ENCODE measurements around the gene HACE1.
A peak's percentile ranks its signal among the peaks of the same experiment; 100 is the strongest.
"Not testable (repeated sequence)": the region's sequence is repeated elsewhere in the genome, so short reads cannot be mapped to it uniquely, and the experiment has no call there.

The HACE1 gene

DNA sequence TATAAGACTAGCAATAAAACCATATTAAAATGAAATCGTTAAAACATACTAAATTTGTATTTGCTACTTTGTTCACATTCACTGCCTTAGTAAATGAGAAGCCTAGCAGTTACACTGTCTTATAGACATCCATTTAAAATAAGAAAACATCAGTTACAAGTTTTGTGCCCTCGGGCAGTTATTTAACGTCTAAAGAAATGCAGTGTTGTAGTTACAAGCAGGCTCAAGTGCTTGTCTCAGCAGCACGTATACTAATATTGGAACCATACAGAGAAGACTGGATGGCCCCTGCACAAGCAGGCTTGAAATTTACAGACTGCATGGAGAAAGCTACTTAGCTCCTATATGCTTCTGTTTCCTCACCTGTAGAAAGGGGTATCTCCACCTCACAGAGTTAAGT lies 93.1 kb downstream of the HACE1 start:
- no peak for DNase-seq (ENCODE audit: low read depth, low spot score)
- no peak overlapping the region for H3K4me3 ChIP-seq (ENCODE audit: low read length)

GRCh38 chr6:104754788-104755409 lies 104.8 kb downstream of the HACE1 start:
- no peak overlapping the region for H3K4me3 ChIP-seq (ENCODE audit: low read length)
- DNase-seq (ENCODE audit: low read depth, low spot score), result no peak

- no peak overlapping the region for H3K4me3 ChIP-seq (ENCODE audit: low read length)
- no peak for DNase-seq (ENCODE audit: low read depth, low spot score)
These were observed 106.5 kb downstream of the HACE1 start for GRCh38 chr6:104753251-104753650.

DNA sequence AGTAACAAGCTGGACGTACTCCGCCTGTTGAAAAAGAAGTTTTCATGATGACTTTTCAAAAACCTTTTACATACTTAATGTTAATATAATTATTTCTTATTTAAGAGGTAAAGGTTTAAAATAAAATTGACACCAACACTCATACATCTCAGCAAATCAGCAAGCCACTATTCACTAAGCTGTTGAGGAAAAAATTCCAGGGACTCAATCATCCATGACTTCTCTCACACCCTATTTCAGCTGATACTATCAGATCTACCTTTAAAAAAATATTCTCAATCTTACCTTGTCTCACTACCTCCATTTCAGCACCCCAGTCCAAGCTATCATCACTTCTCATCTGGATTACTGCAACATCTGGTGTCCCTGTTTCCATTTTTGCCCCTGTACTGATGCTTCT lies 109.3 kb downstream of the HACE1 start:
- H3K4me3 ChIP-seq (ENCODE audit: low read length), result no peak overlapping the region
- no peak for DNase-seq (ENCODE audit: low read depth, low spot score)

DNA sequence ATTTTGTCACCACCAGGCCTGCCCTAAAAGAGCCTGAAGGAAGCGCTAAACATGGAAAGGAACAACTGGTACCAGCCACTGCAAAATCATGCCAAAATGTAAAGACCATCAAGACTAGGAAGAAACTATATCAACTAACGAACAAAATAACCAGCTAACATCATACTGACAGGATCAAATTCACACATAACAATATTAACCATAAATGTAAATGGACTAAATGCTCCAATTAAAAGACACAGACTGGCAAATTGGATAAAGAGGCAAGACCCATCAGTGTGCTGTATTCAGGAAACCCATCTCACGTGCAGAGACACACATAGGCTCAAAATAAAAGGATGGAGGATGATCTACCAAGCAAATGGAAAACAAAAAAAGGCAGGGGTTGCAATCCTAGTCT lies 120.6 kb downstream of the HACE1 start:
- H3K4me3 ChIP-seq (ENCODE audit: low read length); DNase-seq (ENCODE audit: low read depth, low spot score): not testable (repeated sequence)

DNA sequence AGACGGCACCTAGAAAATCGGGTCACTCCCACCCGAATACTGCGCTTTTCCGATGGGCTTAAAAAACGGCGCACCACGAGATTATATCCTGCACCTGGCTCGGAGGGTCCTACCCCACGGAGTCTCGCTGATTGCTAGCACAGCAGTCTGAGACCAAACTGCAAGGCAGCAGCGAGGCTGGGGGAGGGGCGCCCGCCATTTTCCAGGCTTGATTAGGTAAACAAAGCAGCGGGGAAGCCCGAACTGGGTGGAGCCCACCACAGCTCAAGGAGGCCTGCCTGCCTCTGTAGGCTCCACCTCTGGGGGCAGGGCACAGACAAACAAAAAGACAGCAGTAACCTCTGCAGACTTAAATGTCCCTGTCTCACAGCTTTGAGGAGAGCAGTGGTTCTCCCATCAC lies 122.2 kb downstream of the HACE1 start:
- DNase-seq (ENCODE audit: low read depth, low spot score); H3K4me3 ChIP-seq (ENCODE audit: low read length): not testable (repeated sequence)

DNA sequence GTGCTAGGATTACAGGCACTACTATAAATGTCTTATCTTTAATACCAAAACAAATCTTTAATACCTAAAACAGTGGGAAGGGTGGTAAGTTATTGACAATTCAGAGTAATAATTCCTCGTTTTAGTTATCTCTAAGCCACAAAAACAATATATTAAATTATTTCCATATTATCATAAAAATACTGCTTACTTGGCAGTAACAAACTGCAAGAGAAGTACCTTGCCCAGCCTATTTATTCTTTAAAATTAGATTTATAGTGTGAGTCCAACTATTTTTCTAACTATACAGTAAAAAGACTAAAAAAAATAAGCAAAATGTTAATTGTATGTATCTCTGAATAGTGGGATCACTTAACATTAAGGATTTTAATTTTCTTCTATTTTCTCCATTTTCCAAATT lies 123.2 kb downstream of the HACE1 start:
- H3K4me3 ChIP-seq (ENCODE audit: low read length), result no peak overlapping the region
- DNase-seq (ENCODE audit: low read depth, low spot score), result no peak

- DNase-seq (ENCODE audit: low read depth, low spot score), result no peak
- no peak overlapping the region for H3K4me3 ChIP-seq (ENCODE audit: low read length)
These were observed 129.3 kb downstream of the HACE1 start for GRCh38 chr6:104730450-104730849.

DNA sequence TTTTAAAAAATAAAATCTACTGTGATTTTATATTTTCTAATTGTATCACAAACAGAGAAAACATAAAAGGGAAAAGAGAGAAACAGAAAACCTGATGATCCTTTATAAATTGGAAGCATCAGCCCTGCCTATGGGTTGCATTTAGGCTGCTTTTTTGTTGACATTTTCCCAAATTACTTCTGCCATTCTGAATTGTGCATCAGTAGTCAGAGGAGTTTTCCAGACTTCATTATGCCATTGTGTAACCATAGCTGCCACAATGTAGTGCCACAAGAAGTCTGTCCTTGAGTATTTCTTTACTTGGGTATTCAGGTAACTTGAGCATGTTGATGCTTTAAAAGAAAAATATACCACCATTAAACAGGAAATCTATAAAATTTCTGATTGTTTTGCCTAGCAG lies 130.3 kb downstream of the HACE1 start:
- DNase-seq (ENCODE audit: low read depth, low spot score), result no peak
- no peak overlapping the region for H3K4me3 ChIP-seq (ENCODE audit: low read length)

GRCh38 chr6:104728448-104728847 lies 131.3 kb downstream of the HACE1 start:
- no peak overlapping the region for H3K4me3 ChIP-seq (ENCODE audit: low read length)
- no peak for DNase-seq (ENCODE audit: low read depth, low spot score)

DNA sequence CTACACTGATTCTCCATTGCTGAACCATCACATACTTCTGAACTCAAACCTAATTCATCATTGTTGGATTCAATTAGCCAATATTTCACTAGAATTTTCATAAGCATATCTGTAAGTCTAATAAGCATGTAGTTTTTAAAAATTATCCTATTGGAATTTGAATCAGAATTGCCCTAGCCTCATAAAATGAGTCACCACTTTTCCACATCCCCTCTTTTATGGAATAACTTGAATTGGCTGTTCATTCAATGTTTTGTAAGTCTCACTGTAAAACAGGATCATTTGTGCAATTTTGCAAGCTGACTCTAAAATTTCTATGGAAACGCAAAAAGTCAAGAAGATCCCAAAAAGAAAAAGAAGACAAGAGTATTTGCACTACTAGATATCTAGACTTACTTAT lies 141.0 kb downstream of the HACE1 start:
- H3K4me3 ChIP-seq (ENCODE audit: low read length), result no peak overlapping the region
- DNase-seq (ENCODE audit: low read depth, low spot score), result no peak

GRCh38 chr6:104716858-104717257 lies 142.9 kb downstream of the HACE1 start:
- H3K4me3 ChIP-seq (ENCODE audit: low read length), result no peak overlapping the region
- no peak for DNase-seq (ENCODE audit: low read depth, low spot score)

DNA sequence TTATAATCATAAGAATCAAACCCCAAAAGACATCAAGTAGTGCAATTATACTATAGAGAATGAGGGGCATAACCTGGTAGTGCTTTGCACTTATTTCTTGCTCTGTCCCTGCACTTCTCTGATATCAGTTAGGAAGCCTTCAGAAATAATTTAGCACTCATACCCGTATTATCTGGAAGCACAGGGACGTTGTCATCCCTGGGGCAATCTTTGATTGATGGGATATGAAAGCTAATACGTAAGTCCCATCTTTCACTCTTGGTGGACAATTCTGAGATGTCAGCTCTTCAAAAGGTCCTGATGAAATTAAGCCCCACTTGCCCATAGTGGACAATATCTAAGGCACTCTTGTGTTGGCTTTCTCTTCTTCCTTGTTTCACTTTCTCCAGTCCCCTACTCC lies 144.9 kb downstream of the HACE1 start:
- no peak overlapping the region for H3K4me3 ChIP-seq (ENCODE audit: low read length)
- DNase-seq (ENCODE audit: low read depth, low spot score), result no peak

DNA sequence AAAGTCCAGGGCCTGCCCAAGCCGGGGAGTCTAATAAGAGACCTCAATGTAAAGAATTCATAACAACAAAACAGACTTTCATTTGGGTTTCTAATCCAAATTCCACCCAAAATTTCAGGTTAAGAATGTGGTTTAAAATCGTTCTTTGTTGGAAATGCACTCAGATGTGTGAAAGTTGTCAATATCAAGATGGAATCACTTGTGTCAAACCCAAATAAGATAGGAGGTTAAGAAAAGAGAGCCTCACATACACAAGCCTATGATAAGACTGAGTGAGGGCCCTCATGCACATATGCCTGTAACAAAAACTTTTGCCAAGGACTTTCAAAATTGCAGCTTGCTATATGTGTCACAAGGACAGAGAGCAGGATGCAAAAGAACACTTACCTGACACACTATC lies 145.7 kb downstream of the HACE1 start:
- DNase-seq (ENCODE audit: low read depth, low spot score), result no peak
- H3K4me3 ChIP-seq (ENCODE audit: low read length), result no peak overlapping the region

- no peak overlapping the region for H3K4me3 ChIP-seq (ENCODE audit: low read length)
- no peak for DNase-seq (ENCODE audit: low read depth, low spot score)
These were observed 148.3 kb downstream of the HACE1 start for GRCh38 chr6:104711371-104711770.

DNA sequence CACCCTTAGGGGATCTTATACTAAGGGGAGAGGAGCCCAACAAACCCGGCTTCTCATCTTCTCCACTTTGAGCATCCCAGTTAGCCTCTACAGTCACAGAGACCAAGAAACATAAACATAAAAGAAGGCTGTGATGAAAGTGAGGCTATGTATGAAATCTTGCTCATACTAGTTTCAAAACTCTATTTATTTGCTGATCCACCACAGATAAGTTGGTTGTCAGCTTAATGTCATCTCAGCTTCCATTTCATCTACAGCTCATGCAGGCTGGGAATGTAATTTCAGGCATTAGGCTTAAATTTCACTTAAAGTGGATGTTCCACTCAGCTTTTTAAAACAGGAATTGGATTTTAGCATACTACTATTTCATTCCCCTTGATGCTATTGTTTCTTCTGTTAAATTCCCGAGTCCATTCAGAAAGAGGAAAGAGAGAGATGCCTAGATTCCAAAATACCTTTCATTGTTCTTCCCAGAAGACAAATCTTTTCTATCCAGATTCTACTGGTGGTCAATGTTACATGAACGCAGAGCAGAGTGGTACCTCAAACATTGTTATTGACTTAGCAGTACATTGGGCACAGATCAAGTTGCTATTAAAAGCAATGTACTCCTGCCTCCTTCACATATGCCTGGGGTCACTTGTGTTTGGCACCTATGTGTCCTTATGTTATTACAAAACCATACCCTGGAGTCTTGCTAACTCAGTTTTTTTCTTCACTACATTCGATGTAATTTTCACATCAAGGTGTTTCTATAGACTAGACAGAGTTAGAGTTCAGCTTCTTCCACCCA lies 149.0 kb downstream of the HACE1 start:
- no peak overlapping the region for H3K4me3 ChIP-seq (ENCODE audit: low read length)
- no peak for DNase-seq (ENCODE audit: low read depth, low spot score)

- H3K4me3 ChIP-seq (ENCODE audit: low read length), result no peak overlapping the region
- no peak for DNase-seq (ENCODE audit: low read depth, low spot score)
These were observed 153.7 kb downstream of the HACE1 start for GRCh38 chr6:104705916-104706442.

DNA sequence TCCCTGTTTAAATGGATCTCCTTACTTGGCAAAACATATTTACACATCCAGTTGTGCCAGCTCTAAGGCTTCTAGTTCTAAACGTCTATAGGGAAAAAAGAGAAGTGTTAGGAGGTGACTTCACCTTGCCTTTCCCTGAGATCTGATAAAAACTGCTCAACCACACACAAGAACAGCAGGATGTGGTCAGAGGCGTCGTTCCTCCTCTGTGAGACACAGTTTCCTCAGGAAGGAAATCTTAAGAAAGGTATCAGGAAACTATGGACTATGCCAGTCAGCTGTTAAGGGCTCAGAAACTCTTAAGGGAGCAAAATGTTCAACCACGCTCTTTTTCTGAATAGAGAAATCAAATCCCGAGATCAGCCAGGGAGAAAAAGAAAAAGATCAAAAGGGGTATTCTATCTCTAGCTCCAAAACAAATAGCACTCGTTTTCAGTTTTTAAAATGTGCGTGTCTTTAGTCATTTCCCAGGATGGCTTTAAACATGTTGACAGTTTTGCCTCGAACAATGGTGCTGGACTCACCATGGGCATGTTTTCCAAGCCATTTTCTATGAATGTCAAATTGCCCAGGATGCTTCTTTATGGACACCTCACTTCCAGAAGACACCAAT lies 154.5 kb downstream of the HACE1 start:
- peak overlapping the region; percentile 29 for H3K4me3 ChIP-seq (ENCODE audit: low read length)

DNA sequence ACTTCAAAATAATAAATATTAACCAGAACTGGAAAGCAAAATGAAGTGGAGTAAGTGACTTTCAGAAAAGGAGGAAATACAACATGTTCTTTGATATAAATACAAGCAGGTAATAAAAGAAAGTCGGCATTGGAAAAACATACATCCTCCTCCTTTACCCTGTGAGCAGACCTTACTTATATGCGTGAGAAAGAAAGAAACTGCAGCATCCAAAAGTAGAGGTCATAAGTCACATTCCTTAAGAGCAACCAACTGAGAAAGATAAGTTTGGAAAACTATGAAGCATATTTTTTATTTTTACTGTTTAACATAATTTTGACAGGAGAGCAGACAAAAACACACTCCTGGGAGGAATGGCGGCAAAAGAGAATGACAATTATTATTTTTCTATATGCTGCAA lies 155.5 kb downstream of the HACE1 start:
- no peak for DNase-seq (ENCODE audit: low read depth, low spot score)
- H3K4me3 ChIP-seq (ENCODE audit: low read length), result no peak overlapping the region

More for the DNA sequence above, 154.5 kb downstream of the HACE1 start:
- DNase-seq (ENCODE audit: low read depth, low spot score), result peak; percentile 96

DNA sequence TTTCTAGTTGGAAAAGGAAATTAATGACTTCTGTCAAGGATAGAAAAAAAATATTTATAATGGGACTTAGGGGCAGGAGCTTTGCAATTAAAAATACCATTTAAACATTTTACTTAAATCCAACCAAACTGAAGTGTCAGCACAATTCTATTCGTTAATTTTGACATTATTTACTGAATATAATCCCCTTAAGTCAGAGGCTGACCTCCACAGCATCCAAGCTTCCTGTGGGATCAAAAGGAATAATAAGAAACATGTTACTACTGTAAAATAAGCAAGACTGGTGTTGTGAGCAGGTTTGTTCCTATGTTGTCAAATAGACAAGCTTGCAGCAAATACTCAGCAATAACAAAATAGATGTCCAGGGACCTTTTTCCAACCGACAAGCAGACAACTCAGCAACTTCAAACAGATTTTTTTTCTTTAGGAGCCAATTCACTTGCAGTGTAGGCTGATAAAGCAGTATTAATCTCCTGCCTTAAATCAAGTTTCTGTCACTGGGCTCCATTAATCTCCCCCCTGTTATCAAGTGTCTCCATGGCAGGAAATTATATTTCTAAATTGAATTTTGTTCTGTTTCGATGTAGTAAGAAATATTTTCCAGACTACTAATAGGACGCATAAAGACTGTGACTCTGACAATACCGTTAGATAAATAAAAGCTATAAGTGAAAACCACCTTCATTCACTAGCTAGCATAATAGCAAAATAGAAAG lies 157.4 kb downstream of the HACE1 start:
- no peak overlapping the region for H3K4me3 ChIP-seq (ENCODE audit: low read length)
- no peak for DNase-seq (ENCODE audit: low read depth, low spot score)
